Activated CD8-positive, alpha-beta memory T cell treated with anti-CD3 and anti-CD28 coated beads, Interleukin-2, amount 10 ng/mL, durations not matched to agents 7 days and 5 days (primary cell): ENCODE results near the gene MAP3K12. TPM values are rescaled to one million over a fixed set of nuclear protein-coding genes. Genes with fewer than 3 reads are reported as not detected.

Source experiments
- ATAC-seq: fragments of 150-1000 bp; cut with Tn5 transposase; one replicate; pipeline ENCODE4 v1.10.0; 2021; ENCODE audit warnings: moderate library complexity
- CTCF ChIA-PET: fragments of 350-600 bp; sonication (Branson Sonifier 250); formaldehyde crosslinking; loops from one replicate; lab custom pipeline; 2021; ENCODE audit warnings: antibody characterized with exemption; lab: Charles Lee
- DNase-seq: peaks from one replicate; pipeline ENCODE4 v3.0.0-alpha.2; 2020
- H3K27ac Mint-ChIP-seq: one replicate; pipeline ENCODE4 v1.8.0; 2021; ENCODE audit warnings: mild to moderate bottlenecking, mixed read lengths
- H3K27me3 Mint-ChIP-seq: one replicate; pipeline ENCODE4 v1.8.0; 2021; ENCODE audit warnings: mixed read lengths
- H3K36me3 Mint-ChIP-seq: one replicate; pipeline ENCODE4 v1.8.0; 2021; ENCODE audit warnings: mild to moderate bottlenecking, mixed read lengths
- H3K4me1 Mint-ChIP-seq: one replicate; pipeline ENCODE4 v1.8.0; 2021; ENCODE audit warnings: mixed read lengths
- H3K4me3 Mint-ChIP-seq: one replicate; pipeline ENCODE4 v1.8.0; 2021; ENCODE audit warnings: mild to moderate bottlenecking, moderate library complexity, mixed read lengths
- H3K9me3 Mint-ChIP-seq: one replicate; pipeline ENCODE4 v1.8.0; 2022; ENCODE audit warnings: low read depth, mixed read lengths
- total RNA-seq, 2 experiments: library from RNA; stranded (reverse); gene quantifications; one replicate each; pipeline ENCODE4 v1.2.3, GENCODE V29; 2021

MAP3K12 gene
- total RNA-seq, 2 experiments from 2014 or later = 19.1 to 19.3 TPM

DNA sequence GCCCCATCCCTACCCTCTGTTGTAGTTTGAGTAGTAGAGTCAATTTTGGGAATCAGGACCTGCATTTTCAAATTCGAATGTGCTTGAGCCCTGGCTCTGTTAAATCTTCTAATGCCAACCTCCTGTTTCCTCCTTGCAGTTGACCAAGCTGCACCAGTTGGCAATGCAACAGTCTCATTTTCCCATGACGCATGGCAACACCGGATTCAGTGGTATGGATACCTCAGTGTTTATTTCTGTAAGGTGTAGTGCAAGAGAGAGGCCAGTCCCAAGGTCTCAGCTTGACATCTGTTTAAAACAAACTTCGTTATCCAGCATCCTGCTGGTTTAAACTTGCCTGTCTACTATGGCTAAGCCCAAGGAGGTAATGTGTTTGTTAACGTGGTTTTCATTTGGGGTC lies 32.2 kb downstream of the MAP3K12 start:
- no peak for DNase-seq
- Mint-ChIP-seq H3K27me3 (no peaks in the 10 kb centered on the region), H3K36me3 (peaks cover 79% of the 10 kb centered on the region), H3K4me1 (peaks cover 36% of the 10 kb centered on the region), H3K9me3 (no peaks in the 10 kb centered on the region), H3K27ac (no peak overlapping the region), H3K4me3 (no peak overlapping the region)
- CTCF ChIA-PET = no interaction called here
- no peak for ATAC-seq

DNA sequence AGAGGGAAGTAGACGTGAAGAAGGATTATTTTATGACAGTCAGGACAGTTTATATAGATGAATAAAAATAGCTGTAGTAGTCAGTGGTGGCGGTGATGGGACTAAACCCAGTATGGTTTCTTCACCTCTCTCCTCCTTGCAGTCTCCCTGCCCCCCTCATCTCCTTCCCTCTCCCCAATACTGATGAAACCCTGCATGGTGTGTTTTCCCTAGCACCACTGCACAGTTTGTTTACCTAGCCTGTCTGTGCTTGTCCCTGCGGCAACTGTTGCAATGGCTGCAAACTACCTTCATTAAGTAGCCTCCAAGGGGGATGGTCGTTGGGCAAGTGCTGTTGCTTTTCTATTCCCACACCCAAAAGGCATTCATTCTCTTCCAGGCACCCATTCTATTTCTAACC lies 32.6 kb downstream of the MAP3K12 start:
- CTCF ChIA-PET = interaction anchor here (0.6 kb wide), 1 partner anchor 272 kb away, joined by 3 read pairs; no protein-coding TSS in a partner anchor
- no peak for ATAC-seq
- H3K27me3 Mint-ChIP-seq = no peaks in the 10 kb centered on the region
- H3K27ac Mint-ChIP-seq = no peak overlapping the region
- H3K9me3 Mint-ChIP-seq = no peaks in the 10 kb centered on the region
- no peak for DNase-seq
- no peak overlapping the region for H3K4me3 Mint-ChIP-seq
- peaks cover 78% of the 10 kb centered on the region for H3K36me3 Mint-ChIP-seq
- peaks cover 31% of the 10 kb centered on the region for H3K4me1 Mint-ChIP-seq

DNA sequence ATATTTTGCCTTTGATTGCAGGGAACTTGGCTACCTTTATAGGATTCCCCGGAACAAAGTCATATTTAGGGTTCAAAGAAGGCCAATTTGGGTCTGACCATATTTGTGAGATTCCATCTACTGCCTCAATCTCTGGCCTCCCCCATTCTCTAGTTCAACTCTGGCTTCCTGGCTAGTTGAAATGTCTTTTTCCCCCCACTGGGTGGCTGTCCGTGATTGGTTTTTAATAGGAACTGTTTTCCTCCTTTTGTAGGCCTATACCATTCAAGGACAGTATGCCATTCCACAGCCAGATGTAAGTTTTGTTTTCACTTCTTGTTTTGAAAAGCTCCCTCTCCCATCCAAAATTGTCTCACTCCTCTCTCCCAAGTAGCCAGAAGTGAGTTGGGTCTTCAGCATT lies 33.6 kb downstream of the MAP3K12 start:
- CTCF ChIA-PET = no interaction called here
- H3K4me1 Mint-ChIP-seq = peaks cover 33% of the 10 kb centered on the region
- H3K27ac Mint-ChIP-seq = no peak overlapping the region
- no peaks in the 10 kb centered on the region for H3K27me3 Mint-ChIP-seq
- ATAC-seq (no peak), DNase-seq (no peak)
- H3K4me3 Mint-ChIP-seq = no peak overlapping the region
- H3K9me3 Mint-ChIP-seq = no peaks in the 10 kb centered on the region
- peaks cover 79% of the 10 kb centered on the region for H3K36me3 Mint-ChIP-seq

DNA sequence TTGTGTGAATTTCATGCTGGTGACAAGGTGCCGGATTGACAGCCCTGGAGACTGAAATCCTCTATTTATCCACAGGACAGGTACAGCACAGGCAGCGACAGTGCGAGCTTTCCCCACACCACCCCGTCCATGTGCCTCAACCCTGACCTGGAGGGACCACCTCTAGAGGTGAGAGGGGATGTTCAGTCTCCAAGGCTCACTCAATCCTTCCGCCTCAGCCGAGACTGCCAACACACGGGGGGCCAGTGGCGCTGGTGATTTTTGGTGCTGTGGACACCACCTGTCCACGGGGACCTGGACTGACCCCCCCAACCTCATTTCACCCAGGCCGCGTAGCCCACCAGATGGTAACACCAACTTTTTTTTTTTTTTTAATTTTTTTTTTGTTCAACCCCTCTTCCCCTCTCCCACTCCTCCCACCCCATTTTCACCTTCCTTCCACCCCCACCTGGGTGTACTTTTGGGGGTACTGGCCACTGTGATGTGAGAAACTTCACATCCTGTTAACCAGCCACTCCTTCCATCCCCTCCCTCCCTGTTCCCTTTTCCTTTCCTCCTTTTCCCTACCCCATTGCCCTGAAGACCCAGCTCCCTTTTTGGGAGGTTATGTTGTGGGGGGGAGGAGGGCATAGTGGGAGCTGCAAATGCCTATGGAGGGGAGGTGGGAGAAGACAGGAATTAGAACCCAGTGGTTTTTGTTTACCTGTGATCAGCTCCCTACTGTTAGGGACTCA lies 34.4 kb downstream of the MAP3K12 start:
- Mint-ChIP-seq H3K4me1 (peaks cover 41% of the 10 kb centered on the region), H3K4me3 (no peak overlapping the region), H3K27ac (peak overlapping the region; percentile 30), H3K27me3 (no peaks in the 10 kb centered on the region), H3K9me3 (no peaks in the 10 kb centered on the region), H3K36me3 (peaks cover 83% of the 10 kb centered on the region)
- CTCF ChIA-PET = interaction anchor here (0.9 to 1.8 kb wide), 3 partner anchors 12 to 44 kb away, joined by 4 to 8 read pairs (median 5); no protein-coding TSS in a partner anchor
- ATAC-seq = no peak
- no peak for DNase-seq

DNA sequence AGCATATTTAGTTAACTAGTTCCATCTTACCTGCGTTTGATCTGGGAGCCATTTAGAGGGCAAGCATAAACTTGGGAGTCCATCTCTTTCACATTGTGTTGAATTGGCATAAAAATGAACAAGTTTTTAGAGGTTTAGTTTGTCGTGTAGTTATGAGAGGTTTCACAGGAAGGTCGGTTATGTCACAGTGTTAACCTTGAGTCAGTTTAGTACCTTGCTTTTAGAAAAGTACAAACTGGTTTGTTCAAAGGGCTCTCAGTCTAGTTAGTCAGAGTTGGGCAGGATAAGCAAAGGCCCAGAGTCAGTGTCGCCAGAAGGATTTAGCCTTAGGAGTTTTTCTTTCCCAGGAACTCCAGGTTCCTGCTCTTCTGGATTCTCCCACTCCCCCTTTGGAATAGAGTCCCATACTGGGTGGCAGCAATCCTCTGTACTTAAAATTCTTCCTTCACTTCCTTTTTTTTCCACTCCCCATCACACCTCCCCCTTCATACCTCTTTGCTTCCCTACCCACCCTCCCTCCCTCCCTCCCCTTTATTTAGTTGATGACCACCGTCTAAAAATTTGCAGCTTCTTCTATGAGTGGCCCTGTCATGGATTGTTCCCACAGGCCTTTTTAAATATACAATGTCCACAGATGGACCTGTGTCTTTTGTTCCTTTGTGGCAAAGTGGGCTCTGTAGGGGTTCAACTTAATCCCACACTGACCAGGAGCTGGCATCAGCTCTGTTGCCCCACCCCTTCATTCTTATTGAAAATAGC lies 35.3 kb downstream of the MAP3K12 start:
- no peaks in the 10 kb centered on the region for H3K9me3 Mint-ChIP-seq
- ATAC-seq = no peak
- H3K36me3 Mint-ChIP-seq = peaks cover 88% of the 10 kb centered on the region
- H3K27ac Mint-ChIP-seq = no peak overlapping the region
- no peaks in the 10 kb centered on the region for H3K27me3 Mint-ChIP-seq
- no peak overlapping the region for H3K4me3 Mint-ChIP-seq
- CTCF ChIA-PET = interaction anchor here (0.9 to 1.8 kb wide), 3 partner anchors 11 to 45 kb away, joined by 4 to 8 read pairs (median 5); no protein-coding TSS in a partner anchor
- no peak for DNase-seq
- peaks cover 46% of the 10 kb centered on the region for H3K4me1 Mint-ChIP-seq

DNA sequence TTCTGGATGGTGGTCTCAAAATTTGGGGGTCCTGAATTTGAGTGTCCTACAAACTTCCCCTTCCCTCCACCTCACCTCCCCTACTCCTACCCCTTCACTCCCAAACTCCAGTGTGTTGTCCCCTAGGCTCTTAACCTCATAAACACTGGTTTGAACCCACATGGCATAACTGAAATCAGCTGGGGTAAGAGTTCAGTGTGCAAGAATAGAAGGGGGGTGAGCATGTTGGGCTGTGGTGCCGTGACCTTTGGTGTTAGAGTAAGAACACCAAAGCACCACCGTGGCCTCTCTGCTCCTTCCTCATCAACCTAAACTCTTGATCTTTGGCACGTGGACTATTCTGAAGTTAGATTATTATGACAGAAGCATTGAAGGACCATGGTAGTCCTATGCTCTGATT lies 36.3 kb downstream of the MAP3K12 start:
- H3K27me3 Mint-ChIP-seq = no peaks in the 10 kb centered on the region
- no peak for DNase-seq
- H3K36me3 Mint-ChIP-seq = peaks cover 88% of the 10 kb centered on the region
- H3K9me3 Mint-ChIP-seq = no peaks in the 10 kb centered on the region
- H3K27ac Mint-ChIP-seq = no peak overlapping the region
- no peak overlapping the region for H3K4me3 Mint-ChIP-seq
- no peak for ATAC-seq
- peaks cover 41% of the 10 kb centered on the region for H3K4me1 Mint-ChIP-seq
- CTCF ChIA-PET = interaction anchor here (1.2 to 1.3 kb wide), 2 partner anchors 10 to 111 kb away, joined by 3 read pairs; no protein-coding TSS in a partner anchor

GRCh38 chr12:53461591-53461990 lies 37.7 kb downstream of the MAP3K12 start:
- Mint-ChIP-seq H3K4me3 (no peak overlapping the region), H3K27ac (no peak overlapping the region), H3K36me3 (peaks cover 80% of the 10 kb centered on the region), H3K4me1 (peaks cover 37% of the 10 kb centered on the region), H3K9me3 (no peaks in the 10 kb centered on the region), H3K27me3 (no peaks in the 10 kb centered on the region)
- no peak for DNase-seq
- CTCF ChIA-PET = interaction anchor here (0.7 to 1.3 kb wide), 2 partner anchors 9 to 109 kb away, joined by 3 read pairs; no protein-coding TSS in a partner anchor
- no peak for ATAC-seq

- Mint-ChIP-seq H3K4me1 (peaks cover 37% of the 10 kb centered on the region), H3K36me3 (peaks cover 78% of the 10 kb centered on the region), H3K4me3 (no peak overlapping the region), H3K27me3 (no peaks in the 10 kb centered on the region), H3K27ac (peak overlapping the region; percentile 45), H3K9me3 (no peaks in the 10 kb centered on the region)
- CTCF ChIA-PET = no interaction called here
- no peak for DNase-seq
- ATAC-seq = no peak
Measured at GRCh38 chr12:53461059-53461458, 38.2 kb downstream of the MAP3K12 start.

- no peaks in the 10 kb centered on the region for H3K9me3 Mint-ChIP-seq
- no peak for DNase-seq
- peaks cover 48% of the 10 kb centered on the region for H3K4me1 Mint-ChIP-seq
- H3K36me3 Mint-ChIP-seq = peaks cover 78% of the 10 kb centered on the region
- H3K4me3 Mint-ChIP-seq = no peak overlapping the region
- H3K27me3 Mint-ChIP-seq = no peaks in the 10 kb centered on the region
- H3K27ac Mint-ChIP-seq = no peak overlapping the region
- CTCF ChIA-PET = interaction anchor here (0.9 to 1.7 kb wide), 2 partner anchors 17 to 49 kb away, joined by 4 to 8 read pairs; no protein-coding TSS in a partner anchor
- no peak for ATAC-seq
Measured at GRCh38 chr12:53459097-53459496, 40.2 kb downstream of the MAP3K12 start.

- no peak for DNase-seq
- no peaks in the 10 kb centered on the region for H3K27me3 Mint-ChIP-seq
- CTCF ChIA-PET = interaction anchor here (0.9 kb wide), 1 partner anchor 136 kb away, joined by 3 read pairs; the partner anchor contains the start of gene AAAS
- H3K27ac Mint-ChIP-seq = no peak overlapping the region
- H3K36me3 Mint-ChIP-seq = peaks cover 72% of the 10 kb centered on the region
- no peaks in the 10 kb centered on the region for H3K9me3 Mint-ChIP-seq
- no peak for ATAC-seq
- H3K4me1 Mint-ChIP-seq = peaks cover 51% of the 10 kb centered on the region
- no peak overlapping the region for H3K4me3 Mint-ChIP-seq
Measured at GRCh38 chr12:53456654-53457366, 42.4 kb downstream of the MAP3K12 start.

- peaks cover 55% of the 10 kb centered on the region for H3K36me3 Mint-ChIP-seq
- DNase-seq (no peak), ATAC-seq (no peak)
- CTCF ChIA-PET = interaction anchor here (0.8 to 1.4 kb wide), 5 partner anchors 21 to 134 kb away, joined by 3 to 5 read pairs (median 4); partner anchors contain the start of gene AAAS
- peak overlapping the region; percentile 95 for H3K4me3 Mint-ChIP-seq
- H3K9me3 Mint-ChIP-seq = no peaks in the 10 kb centered on the region
- no peaks in the 10 kb centered on the region for H3K27me3 Mint-ChIP-seq
- H3K27ac Mint-ChIP-seq = peak overlapping the region; percentile 44
- H3K4me1 Mint-ChIP-seq = peaks cover 45% of the 10 kb centered on the region
Measured at GRCh38 chr12:53454707-53455106, 44.6 kb downstream of the MAP3K12 start.

GRCh38 chr12:53453953-53454640 lies 45.2 kb downstream of the MAP3K12 start:
- Mint-ChIP-seq H3K36me3 (peaks cover 52% of the 10 kb centered on the region), H3K4me3 (peak overlapping the region; percentile 95), H3K27me3 (no peaks in the 10 kb centered on the region), H3K4me1 (peaks cover 43% of the 10 kb centered on the region), H3K27ac (peak overlapping the region; percentile 61), H3K9me3 (no peaks in the 10 kb centered on the region)
- CTCF ChIA-PET = interaction anchor here (1.0 to 1.4 kb wide), 3 partner anchors 23 to 133 kb away, joined by 3 to 5 read pairs (median 5); partner anchors contain the start of gene AAAS
- DNase-seq = no peak
- no peak for ATAC-seq
